DMS153 (cell line): ENCODE measurements around the gene PBXIP1.
"Not testable (repeated sequence)": the region's sequence is repeated elsewhere in the genome, so short reads cannot be mapped to it uniquely, and the experiment has no call there.

ENCODE experiments used
- DNase-seq: peaks from one replicate; lab custom pipeline; 2025; lab: John Stamatoyannopoulos, UW

Gene PBXIP1, protein sequence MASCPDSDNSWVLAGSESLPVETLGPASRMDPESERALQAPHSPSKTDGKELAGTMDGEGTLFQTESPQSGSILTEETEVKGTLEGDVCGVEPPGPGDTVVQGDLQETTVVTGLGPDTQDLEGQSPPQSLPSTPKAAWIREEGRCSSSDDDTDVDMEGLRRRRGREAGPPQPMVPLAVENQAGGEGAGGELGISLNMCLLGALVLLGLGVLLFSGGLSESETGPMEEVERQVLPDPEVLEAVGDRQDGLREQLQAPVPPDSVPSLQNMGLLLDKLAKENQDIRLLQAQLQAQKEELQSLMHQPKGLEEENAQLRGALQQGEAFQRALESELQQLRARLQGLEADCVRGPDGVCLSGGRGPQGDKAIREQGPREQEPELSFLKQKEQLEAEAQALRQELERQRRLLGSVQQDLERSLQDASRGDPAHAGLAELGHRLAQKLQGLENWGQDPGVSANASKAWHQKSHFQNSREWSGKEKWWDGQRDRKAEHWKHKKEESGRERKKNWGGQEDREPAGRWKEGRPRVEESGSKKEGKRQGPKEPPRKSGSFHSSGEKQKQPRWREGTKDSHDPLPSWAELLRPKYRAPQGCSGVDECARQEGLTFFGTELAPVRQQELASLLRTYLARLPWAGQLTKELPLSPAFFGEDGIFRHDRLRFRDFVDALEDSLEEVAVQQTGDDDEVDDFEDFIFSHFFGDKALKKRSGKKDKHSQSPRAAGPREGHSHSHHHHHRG

GRCh38 chr1:154955718-154956543 is at the start of gene PBXIP1:
PBXIP1 (minus strand) TSS chr1:154956099; CDS start chr1:154953721, 2,378 bp downstream.
- peak; percentile 93 for DNase-seq

DNA sequence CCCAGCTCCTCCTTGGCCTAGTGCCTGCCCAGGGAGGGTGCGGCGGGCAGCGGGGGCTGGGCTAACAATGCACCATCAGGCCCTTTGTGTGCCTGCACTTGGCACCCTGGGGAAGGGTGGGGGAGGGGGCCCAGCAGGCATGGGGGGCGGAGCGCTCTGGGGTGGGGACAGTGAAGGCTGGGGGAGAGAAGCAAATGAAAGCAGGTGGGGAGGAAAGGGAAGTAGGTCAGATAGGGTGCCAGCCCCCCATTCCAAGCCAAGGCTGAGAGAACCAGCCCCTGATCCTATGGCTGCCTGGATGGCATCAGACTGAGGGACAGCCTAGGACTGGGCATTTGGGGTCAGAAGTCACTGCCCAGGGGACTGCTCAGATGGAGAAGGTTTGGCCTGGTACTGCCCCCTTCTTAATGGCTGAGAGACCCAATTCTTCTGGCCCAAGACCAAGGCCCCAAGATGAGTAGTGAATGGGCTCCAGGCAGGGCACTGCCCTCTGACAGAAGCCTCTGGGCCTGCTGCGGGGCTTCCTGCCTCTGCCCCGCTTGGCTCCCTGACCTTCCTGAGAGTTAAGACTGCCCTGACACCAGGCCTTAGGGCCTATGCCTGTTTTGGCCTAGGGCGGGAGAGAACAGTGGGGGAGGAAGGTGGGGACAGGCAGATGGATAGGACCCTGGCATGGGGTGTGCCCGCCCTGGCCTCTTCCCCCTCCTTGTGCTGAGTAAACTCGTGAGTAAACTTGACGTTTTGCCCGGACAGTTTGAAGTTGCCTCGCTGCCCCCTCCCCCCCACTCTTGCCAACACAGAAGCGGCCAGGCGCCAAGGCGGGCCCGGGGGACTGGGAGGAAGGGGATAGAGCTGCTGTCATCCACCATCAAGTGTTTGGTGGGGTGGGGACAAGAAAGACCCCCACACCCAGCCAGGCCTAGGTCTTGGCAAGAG is 49.4 kb upstream of the PBXIP1 start:
- no peak for DNase-seq

DNA sequence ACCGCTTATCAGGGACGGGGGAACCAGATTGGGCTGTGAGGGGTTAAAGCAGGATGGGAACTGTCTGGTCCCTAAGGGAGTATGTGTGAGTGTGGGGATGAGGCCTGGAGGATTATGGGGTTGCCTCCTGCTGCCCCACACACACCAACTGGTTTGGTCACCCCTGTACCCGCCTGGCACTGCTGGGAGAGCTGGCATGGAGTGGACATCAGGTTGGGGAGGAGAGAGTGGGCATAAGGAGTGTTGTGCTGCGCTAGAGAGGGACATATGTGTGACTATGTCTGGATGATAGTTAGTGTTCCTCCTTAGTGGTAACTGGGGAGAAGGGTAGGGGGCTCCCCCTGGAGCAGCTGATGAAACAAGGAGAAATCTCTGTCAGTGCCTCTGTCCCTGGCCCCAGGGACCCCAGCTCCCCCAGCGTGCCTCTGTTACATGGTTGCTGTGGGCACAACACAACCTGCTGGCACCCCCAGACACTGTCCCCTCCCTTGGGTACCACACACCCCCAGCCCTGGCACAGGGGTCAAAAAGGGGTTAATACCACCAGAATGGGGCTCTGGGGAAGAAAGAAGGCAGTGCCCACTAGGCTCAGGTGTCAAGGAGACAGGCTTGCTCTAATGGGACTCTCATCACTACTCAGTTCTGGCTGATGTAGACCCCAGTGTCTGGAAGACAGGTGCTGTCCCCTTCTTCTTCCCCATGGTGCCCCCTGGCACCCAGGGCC is 48.6 kb upstream of the PBXIP1 start:
- DNase-seq, result no peak

DNA sequence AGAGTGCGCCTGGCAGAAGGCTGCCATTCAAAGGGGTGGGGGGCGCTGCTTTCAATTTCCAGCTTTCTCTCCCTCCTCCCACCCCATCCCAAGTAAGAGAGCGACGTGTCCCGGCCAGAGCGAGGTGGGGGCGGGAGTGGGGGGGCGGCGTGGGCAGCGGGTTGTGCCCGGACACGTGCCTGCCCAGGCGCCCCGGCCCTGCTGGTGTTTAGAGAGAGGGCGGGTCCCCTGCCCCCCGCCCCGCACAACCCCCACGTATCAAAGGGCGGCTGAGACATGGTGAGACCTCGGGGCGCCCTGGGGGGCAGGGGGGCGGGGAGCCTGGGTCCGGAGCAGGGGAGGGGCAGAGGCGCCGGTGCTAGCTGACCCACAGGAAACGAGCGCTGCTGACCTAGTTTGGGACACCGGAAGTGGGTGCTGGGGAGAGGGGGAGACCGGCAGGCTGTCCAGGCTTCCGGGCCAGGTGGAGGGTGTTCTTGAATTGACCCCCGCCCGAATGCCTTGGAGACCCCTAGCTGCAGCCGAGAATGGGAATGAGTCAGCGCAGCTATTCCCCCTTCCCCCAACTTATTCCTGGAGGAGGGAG is 48.0 kb upstream of the PBXIP1 start:
- peak; percentile 30 for DNase-seq

GRCh38 chr1:155003227-155003765 is 47.4 kb upstream of the PBXIP1 start:
- DNase-seq, result no peak

DNA sequence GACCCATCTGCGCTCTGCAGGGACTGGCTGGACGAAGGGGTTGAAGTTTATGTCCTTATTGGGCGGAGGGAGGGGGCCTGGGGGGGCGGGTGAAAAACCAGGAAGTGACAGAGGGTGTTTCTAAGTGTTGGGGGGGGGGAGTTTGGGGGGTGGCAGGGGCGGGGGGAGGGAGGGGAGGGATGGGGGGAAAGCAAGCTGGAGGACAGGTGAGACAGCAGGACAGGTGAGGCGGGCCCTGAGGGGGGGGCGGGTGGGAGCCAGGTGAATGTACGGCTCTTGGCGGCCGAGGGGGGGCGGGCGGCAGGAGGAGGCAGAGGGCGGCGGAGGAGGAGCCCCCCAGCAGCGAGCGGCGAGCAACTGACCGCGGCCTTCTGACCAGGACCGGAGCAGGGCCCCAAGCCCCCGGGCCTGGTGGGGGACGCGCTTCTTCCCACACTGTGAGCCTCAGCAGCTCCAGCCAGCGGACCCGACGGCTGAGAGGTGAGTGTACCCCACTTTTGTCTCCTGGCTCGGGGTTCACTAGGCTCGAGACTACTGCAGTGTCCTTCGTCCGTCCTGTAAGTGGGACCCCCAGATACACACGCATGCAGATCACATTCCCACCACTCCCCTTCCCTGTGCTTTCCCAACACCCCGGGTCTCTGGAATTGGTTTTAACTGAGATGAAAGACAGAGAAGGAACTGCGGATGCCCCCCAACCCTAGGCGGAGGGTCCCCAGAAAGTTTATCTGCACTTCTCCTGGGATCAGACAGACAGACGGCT is 46.7 kb upstream of the PBXIP1 start, which contains the start of gene ZBTB7B:
Gene ZBTB7B (plus strand): TSS at position 339 of the 763 bp plus-strand sequence. CDS start 11,859 bp downstream, outside the sequence.
- DNase-seq, result no peak

GRCh38 chr1:155001675-155002463 is 46.0 kb upstream of the PBXIP1 start:
- peak; percentile 99 for DNase-seq

DNA sequence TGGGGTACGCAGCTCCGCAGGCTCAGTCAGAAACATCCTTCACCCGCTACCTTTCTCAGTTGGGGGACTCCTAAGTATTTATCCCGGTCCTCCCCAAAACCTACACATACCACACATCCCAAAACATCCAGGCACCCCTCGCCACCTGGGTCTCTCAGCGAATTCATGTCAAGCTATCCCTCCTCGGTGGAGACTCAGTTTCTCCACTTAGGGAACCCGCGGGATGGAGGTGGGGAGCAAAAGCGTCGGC is 45.5 kb upstream of the PBXIP1 start:
- no peak for DNase-seq

GRCh38 chr1:155000726-155001424 is 45.0 kb upstream of the PBXIP1 start:
- DNase-seq, result peak; percentile 96

DNA sequence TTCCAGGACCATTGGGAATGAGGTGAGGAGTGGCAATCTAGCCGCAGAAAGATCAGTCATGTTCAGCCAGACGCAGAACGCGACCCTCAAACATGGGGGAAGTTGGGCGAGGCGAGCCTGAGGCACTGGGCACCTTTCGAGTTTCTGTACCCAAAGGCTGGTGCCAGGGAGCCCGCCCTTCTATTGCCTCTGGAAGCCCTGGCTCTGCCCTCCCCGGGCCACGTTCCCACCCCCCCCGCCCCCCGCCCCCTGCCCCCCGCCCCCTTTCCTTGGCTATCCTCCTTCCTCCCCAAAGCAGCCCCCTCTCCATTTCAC is 44.5 kb upstream of the PBXIP1 start:
- DNase-seq, result no peak

- DNase-seq, result peak; percentile 52
Observed at GRCh38 chr1:154999571-155000410, 43.9 kb upstream of the PBXIP1 start.

DNA sequence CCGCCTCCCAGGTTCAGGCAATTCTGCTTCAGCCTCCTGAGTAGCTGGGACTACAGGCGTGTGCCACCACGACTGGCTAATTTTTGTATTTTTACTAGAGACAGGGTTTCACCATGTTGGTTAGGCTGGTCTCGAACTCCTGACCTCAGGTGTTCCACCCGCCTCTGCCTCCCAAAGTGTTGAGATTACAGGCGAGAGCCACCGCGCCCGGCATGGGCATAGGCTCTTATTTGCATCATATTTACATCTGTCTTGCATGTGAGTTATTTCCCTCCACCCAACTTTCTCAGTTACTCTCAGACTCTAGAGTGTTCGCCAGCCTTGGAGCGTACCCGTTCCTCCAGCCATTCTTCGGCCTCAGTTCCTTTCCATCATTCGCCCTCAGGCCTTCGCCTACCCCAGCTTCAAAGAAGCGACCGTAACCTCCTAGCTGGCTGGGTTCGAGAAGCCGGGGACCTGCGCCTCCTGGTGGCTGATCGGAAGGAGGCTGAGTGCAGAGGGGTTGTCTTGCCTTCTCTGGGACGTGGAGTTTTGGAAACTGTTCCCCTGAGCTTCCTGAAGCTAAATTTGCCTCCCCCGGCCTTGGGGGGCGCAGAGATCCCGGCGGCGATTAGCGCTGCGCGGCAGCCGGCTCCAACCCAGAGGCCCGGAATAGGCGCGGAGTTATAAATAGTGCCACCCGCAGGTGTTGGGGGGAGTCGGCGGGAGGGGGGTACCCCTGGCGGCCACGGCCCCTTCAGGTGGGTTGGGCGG is 43.1 kb upstream of the PBXIP1 start:
- peak; percentile 54 for DNase-seq

GRCh38 chr1:154998201-154998780 is 42.4 kb upstream of the PBXIP1 start:
- DNase-seq, result no peak

DNA sequence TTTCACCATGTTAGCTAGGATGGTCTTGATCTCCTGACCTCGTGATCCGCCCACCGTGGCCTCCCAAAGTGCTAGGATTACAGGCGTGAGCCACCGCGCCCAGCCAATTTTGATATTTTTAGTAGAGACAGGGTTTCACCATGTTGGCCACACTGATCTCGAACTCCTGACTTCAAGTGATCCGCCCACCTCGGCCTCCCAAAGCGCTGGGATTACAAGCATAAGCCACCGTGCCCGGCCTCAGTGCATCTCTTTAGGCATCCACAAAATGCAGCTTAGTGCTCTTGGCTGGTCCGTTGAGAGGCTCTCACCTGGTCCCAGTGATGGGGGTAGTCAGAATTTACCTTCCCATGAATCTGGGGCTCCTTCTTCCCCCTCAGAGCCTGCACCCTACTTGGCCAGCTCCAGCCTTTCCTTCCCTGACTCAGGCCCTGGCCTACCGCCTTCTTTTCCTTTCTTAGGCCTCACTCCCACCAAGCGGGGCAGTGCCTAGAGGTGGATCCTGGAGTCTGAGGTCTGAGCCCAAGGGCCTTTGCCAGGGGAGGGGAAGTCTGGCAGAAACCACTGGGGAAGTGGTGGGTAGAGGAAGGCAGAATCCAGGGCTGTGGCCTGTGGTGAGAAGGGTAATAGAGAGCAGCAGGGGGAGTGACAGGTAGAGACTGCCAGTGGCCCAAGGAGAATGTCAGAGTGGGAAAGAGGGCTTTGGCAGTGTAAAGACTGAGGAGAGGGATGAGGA is 41.2 kb upstream of the PBXIP1 start:
- no peak for DNase-seq

DNA sequence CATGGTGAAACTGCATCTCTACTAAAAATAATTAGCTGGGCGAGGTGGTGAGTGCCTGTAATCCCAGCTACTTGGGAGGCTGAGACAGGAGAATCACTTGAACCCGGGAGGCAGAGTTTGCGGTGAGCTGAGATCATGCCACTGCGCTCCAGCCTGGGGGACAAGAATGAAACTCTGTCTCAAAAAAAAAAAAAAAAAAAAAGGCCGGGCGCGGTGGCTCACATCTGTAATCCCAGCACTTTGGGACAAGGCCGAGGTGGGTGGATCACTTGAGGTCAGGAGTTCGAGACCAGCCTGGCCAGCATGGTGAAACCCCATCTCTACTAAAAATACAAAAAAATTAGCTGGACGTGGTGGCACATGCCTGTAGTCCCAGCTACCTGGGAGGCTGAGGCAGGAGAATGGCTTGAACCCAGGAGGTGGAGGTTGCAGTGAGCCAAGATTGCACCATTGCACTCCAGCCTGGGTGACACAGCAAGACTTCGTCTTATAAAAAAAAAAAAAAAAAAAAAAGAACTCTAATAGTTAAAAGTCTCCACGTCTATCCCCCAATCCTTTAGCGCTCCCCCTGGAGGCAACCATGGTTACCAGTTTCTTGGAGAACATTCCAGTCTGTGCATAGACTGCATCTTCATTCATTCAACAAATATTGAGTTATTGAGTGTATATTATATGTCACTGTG is 39.5 kb upstream of the PBXIP1 start:
- not testable (repeated sequence) for DNase-seq
